Smooth muscle cell of the pulmonary artery (primary cell): ENCODE data around the gene DKKL1. TPM values are rescaled to one million over a fixed set of nuclear protein-coding genes. Genes with fewer than 3 reads are reported as not detected.

Experiments
- total RNA-seq: library from RNA; depleted of rRNA; stranded (reverse); fragments of >200 nt; gene quantifications from 2 replicates; pipeline ENCODE4 v1.2.3, GENCODE V29; 2014

The DKKL1 gene
- not detected in 2 replicates for total RNA-seq

DNA sequence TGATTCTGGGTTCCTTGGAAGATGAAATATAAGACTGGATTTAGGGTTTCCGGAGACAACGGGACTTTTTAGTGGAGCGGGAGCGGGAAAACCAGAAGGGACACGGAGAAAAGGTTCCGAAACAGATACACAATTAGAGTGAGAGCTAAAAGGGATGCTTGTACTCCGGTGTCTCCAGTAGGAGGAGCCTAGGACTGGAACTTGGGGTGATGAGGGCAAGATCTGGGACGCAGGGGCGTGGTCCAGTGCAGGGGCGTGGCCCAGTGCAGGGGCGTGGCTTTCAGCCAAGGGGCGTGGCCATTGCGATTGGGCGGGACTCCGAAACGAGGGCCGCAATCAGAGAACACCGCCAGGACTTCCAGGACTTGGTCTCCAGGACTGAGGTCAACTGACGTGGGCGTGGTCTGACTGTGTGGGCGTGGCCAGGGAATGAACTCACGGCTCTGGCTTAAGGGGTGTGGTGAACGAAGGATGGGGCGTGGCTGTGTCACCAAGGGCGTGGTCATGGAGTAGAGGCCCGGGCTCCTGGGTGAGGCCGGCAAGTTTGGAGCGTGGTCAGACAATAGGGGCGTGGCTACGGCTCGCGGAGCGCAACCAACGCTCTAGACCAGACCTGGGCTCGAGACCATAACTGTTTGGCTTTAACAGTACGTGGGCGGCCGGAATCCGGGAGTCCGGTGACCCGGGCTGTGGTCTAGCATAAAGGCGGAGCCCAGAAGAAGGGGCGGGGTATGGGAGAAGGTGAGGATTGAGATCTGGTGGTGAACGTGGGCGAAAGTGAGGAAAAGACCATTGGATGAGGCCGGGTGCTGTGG lies at the start of gene DKKL1:
TSS of gene DKKL1 (plus strand) at position 610 of the 815 bp plus-strand sequence. CDS start at position 732, 122 bp downstream.

DNA sequence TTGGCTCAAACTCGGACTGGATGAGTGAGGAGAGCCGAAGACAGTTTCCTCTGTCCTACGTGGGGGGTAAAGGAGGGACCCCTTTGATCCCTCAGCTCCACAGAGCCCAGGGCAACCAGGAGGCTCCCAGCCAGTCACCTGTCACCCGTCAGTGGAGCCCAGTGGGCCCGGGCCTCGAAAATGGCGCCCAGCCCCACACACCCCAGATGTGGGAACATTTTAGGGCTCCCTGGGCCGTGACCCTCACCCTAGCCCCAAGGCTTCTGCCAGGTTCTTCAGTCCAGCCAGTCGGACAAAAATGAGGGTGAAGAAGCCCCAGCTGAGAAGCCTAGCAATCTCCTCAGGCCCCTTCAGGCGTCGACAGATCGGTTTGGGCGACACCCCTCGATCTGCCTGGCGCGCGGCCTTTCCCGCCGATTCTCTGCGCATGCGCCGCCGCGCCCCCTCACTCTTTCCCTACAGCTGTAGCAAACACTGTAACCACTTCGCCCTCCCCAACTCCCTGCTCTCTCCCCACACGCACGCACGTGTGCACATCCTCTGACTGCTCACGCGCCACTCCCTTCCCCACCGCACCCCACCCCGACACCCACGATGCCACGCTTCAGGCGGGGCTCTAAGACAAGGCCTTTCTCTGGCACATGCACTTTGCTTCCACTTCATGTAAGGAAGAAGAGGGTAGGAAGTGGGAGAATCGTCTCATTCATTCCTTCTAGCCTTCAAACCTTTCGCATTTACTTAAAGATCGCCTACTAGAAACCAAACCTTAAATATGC lies 38.7 kb upstream of the DKKL1 start, which contains the start of gene SLC6A16:
TSS of gene SLC6A16 (minus strand) at position 391 of the 776 bp plus-strand sequence. CDS start 13,844 bp downstream, outside the sequence.

DNA sequence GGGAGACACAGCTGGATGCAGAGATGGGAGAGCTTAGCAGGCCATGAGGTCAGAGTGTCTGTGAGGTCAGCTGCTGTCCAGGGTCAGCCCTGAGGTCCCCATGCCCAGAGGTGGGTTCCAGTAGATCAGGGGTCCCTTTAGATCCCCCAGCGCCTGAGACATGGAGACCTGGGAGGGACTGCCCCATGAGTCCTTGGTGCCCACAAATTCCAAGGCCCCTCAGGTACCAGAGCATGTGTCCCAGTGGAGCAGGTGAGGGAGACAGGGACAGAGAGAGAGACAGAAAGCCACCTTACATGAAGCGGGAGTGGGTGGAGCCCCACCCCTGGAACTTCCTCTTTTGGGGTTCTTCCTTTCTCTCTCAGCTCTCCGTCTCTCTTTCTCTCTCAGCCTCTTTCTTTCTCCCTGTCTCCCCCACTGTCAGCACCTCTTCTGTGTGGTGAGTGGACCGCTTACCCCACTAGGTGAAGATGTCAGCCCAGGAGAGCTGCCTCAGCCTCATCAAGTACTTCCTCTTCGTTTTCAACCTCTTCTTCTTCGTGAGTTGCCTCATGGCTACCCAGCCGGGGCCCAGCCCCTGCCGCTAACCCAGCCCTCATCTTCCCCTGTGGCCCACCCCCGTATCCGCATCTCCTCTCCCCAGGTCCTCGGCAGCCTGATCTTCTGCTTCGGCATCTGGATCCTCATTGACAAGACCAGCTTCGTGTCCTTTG lies 28.4 kb upstream of the DKKL1 start, which contains the start of gene CD37:
TSS of gene CD37 (plus strand) at position 336 of the 713 bp plus-strand sequence. CDS start at position 471, 135 bp downstream.

DNA sequence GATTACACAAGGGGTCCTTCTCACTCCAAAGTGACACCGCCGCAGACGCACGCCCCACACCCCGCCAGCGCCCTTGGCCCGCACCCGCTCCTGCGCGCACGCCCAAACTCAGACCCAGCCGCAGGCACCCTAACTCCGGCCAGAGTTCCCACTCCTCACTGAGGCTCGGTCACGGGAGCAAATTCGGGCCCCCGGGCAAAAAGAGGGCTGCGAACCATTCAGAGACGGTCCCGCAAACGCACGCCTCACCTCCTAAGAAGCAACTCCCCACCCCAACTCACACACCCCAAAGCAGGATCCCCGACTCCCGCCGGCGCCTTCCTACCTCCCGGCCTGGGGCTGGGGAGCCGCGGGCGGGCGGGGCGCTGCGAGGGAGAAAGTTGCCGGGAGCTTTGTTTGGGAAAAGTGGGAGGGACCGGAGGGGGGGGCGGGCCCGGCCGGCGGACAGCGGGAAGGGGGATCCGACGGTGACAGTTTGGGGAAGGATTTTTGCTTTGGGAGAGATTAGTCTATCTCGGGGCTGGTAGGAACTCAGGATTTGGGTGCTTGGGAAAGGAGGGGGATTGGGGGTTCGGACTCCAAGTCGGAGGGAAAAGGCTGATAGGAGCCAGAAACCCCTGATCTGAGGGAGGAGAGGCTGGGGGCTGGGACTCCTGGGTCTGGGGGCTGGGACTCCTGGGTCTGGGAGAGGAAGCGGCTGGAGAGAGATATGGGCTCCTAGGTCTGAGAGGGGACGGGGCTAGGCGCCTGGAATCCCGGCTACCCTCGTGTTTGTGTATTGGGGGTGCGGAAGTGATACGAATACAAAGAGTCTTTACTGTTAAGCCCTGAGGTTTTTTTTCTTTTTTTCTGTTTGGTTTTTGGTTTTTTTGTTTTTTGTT lies 1.4 kb upstream of the DKKL1 start, which contains the start of gene TEAD2:
TSS of gene TEAD2 (minus strand) at position 369 of the 881 bp plus-strand sequence. CDS start 2,341 bp downstream, outside the sequence.

DNA sequence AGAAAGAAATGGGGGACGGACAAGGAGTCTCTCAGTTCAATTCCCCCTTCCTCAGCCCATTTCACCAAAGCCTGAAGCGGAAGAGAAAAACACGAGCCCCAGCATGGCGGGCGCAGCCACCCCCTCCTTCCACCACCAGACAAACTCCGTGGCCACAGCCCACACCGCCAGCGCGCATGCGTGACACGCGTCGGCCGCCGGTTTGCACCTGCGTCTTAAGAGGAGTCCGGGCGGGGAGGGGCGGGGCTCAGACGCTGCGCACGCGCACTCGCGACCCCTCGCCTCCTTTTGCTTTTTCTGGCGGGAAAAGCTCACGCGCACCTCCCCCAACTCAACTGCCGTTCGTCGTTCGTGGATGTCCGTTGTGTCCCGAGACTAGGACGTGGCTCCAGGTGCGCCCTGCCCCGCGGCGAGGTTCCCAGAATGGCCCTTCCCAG lies 24.3 kb downstream of the DKKL1 start, which contains the start of gene KASH5:
TSS of gene KASH5 (plus strand) at position 314 of the 437 bp plus-strand sequence. CDS start 2,635 bp downstream, outside the sequence.

DNA sequence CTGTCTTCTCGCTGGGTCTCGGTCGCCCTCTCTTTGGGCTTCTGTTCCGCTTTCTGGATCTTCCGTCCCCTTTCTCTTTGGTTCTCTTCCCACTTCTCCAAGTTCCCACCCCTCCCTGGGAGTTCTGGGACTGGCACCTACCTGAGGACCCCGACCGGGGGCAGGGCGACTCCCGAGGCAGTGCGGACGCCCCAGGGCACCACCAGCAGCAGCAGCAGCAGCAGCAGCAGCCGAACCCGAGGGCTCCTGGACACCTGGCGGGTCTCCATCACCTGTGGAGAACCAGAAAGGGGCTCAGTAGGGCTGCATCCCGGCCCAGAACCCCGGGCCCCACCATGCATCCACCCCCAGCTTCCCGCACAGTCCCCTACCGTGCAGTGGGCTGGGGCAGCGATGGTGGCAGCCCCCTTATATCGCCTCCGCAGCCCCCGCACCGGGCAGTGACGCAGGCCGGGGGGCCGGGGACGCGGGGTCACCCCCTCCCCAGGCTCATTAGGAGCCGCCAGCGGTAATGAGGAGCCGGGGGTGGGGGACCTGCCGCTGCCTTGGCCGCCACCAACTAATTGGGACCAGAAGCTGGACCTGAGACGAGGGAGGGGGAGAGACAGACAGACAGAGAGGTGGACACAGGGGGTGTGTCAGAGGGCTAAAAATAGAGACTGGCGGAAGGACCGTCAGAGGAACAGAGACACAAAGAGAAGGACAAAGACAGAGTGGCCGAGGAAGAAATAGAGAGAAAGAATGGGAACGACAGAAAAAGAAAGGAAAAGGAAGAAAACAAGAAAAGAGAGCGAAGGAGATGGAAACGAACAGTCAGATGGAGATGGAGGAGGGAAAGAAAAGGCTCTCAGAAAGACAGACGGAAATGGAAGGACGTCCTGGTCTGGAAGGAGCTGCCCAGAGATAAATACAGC lies 59.7 kb downstream of the DKKL1 start, which contains the start of gene PTH2:
TSS of gene PTH2 (minus strand) at position 371 of the 914 bp plus-strand sequence. CDS start at position 269, 102 bp downstream.

Other genes with a start within 250 kb of the DKKL1 start
- 7.5 and 12.6 TPM in 2 replicates for gene LIN7B, start 249.5 kb upstream of the DKKL1 start, total RNA-seq
- 0.26 and 0.36 TPM in 2 replicates for gene C19orf73, start 244.7 kb upstream of the DKKL1 start, total RNA-seq
- gene PPFIA3, start 244.3 kb upstream of the DKKL1 start, total RNA-seq, result 2.6 and 2.7 TPM in 2 replicates
- gene HRC, start 208.5 kb upstream of the DKKL1 start, total RNA-seq, result 0.53 and 0.65 TPM in 2 replicates
- 27.5 and 30.3 TPM in 2 replicates for gene TRPM4, start 206.1 kb upstream of the DKKL1 start, total RNA-seq
- gene SLC6A16, start 38.7 kb upstream of the DKKL1 start, total RNA-seq, result 0.13 and 0.33 TPM in 2 replicates
- not detected in 2 replicates for gene CD37, start 28.5 kb upstream of the DKKL1 start, total RNA-seq
- gene TEAD2, start 1.5 kb upstream of the DKKL1 start, total RNA-seq, result 13.2 and 16.0 TPM in 2 replicates
- not detected in 2 replicates for gene KASH5, start 24.4 kb downstream of the DKKL1 start, total RNA-seq
- not detected in 2 replicates for gene PTH2, start 59.6 kb downstream of the DKKL1 start, total RNA-seq
- not detected in 2 replicates for gene GFY, start 61.5 kb downstream of the DKKL1 start, total RNA-seq
- 0.17 and 0.20 TPM in 2 replicates for gene SLC17A7, start 77.7 kb downstream of the DKKL1 start, total RNA-seq
- gene PIH1D1, start 87.9 kb downstream of the DKKL1 start, total RNA-seq, result 73.1 and 91.4 TPM in 2 replicates
- gene ALDH16A1, start 89.3 kb downstream of the DKKL1 start, total RNA-seq, result 18.3 and 19.8 TPM in 2 replicates
- 2.3 and 3.5 TPM in 2 replicates for gene FLT3LG, start 110.3 kb downstream of the DKKL1 start, total RNA-seq
- 1,440 and 2,433 TPM in 2 replicates for gene RPL13A, start 123.7 kb downstream of the DKKL1 start, total RNA-seq
- gene RPS11, start 132.6 kb downstream of the DKKL1 start, total RNA-seq, result 1,074 and 1,489 TPM in 2 replicates
- 66.7 and 86.0 TPM in 2 replicates for gene FCGRT, start 148.8 kb downstream of the DKKL1 start, total RNA-seq
- gene RCN3, start 164.1 kb downstream of the DKKL1 start, total RNA-seq, result 339 and 441 TPM in 2 replicates
- 30.8 and 33.4 TPM in 2 replicates for gene NOSIP, start 216.7 kb downstream of the DKKL1 start, total RNA-seq
- 0.65 and 0.86 TPM in 2 replicates for gene PRRG2, start 217.4 kb downstream of the DKKL1 start, total RNA-seq
- 4.2 and 6.1 TPM in 2 replicates for gene PRR12, start 227.3 kb downstream of the DKKL1 start, total RNA-seq